HT1080 (cell line): ENCODE measurements around the gene TGFA. TPM values are rescaled to one million over a fixed set of nuclear protein-coding genes. Genes with fewer than 3 reads are reported as not detected.
A peak's percentile ranks its signal among the peaks of the same experiment; 100 is the strongest.

Source experiments
- DNase-seq: peaks from one replicate; pipeline ENCODE4 v3.0.0-alpha.2; 2015; ENCODE audit warnings: low read depth
- total RNA-seq: library from RNA; depleted of rRNA; stranded (reverse); fragments of >200 nt; shearing (Covaris generic); gene quantifications from 2 replicates; pipeline ENCODE4 v1.2.3, GENCODE V29; 2014

The TGFA gene
- total RNA-seq, 1 experiment from 2014 or later, result 25.8 TPM

GRCh38 chr2:70498528-70498927 is 55.1 kb downstream of the TGFA start:
- DNase-seq, result no peak

- DNase-seq, result no peak
These were observed 55.6 kb downstream of the TGFA start for GRCh38 chr2:70498054-70498453.

GRCh38 chr2:70496819-70497218 is 56.8 kb downstream of the TGFA start:
- peak; percentile 71 for DNase-seq

GRCh38 chr2:70494293-70494886 is 59.2 kb downstream of the TGFA start:
- DNase-seq, result no peak

- DNase-seq, result no peak
These were observed 63.2 kb downstream of the TGFA start for GRCh38 chr2:70490381-70490780.

GRCh38 chr2:70489165-70489564 is 64.5 kb downstream of the TGFA start:
- no peak for DNase-seq

GRCh38 chr2:70484086-70484485 is 69.5 kb downstream of the TGFA start:
- no peak for DNase-seq

- DNase-seq, result no peak
These were observed 71.2 kb downstream of the TGFA start for GRCh38 chr2:70482401-70482800.

GRCh38 chr2:70480468-70480867 is 73.2 kb downstream of the TGFA start:
- no peak for DNase-seq

GRCh38 chr2:70479816-70480215 is 73.8 kb downstream of the TGFA start:
- no peak for DNase-seq

GRCh38 chr2:70477441-70477844 is 76.2 kb downstream of the TGFA start:
- DNase-seq, result no peak

GRCh38 chr2:70475266-70475665 is 78.4 kb downstream of the TGFA start:
- no peak for DNase-seq

- no peak for DNase-seq
These were observed 79.3 kb downstream of the TGFA start for GRCh38 chr2:70474256-70474848.

GRCh38 chr2:70473101-70473722 is 80.4 kb downstream of the TGFA start:
- DNase-seq, result no peak

GRCh38 chr2:70472221-70472890 is 81.3 kb downstream of the TGFA start:
- DNase-seq, result no peak

- peak; percentile 40 for DNase-seq
These were observed 82.5 kb downstream of the TGFA start for GRCh38 chr2:70471129-70471528.

- no peak for DNase-seq
These were observed 83.7 kb downstream of the TGFA start for GRCh38 chr2:70469961-70470360.

- DNase-seq, result no peak
These were observed 84.2 kb downstream of the TGFA start for GRCh38 chr2:70469435-70469834.

GRCh38 chr2:70468878-70469277 is 84.7 kb downstream of the TGFA start:
- DNase-seq, result no peak

GRCh38 chr2:70467831-70468779 is 85.5 kb downstream of the TGFA start:
- no peak for DNase-seq

GRCh38 chr2:70467237-70467636 is 86.4 kb downstream of the TGFA start:
- no peak for DNase-seq
